Suprapubic skin (tissue), 4 donors: ENCODE data around the gene FAM20B. TPM values are rescaled to one million over a fixed set of nuclear protein-coding genes. Genes with fewer than 3 reads are reported as not detected.
"Not testable (repeated sequence)": the region's sequence is repeated elsewhere in the genome, so short reads cannot be mapped to it uniquely, and the experiment has no call there.

Source experiments
- DNase-seq, 2 donors: peaks; one replicate each; pipeline ENCODE4 v3.0.0-alpha.2; 2019; ENCODE audit warnings: low spot score in 2 of 2
- H3K27ac ChIP-seq: fragments of 200-600 bp; sonication (generic); one replicate; pipeline ENCODE4 v1.5.1; 2019
- H3K27me3 ChIP-seq: fragments of 200-600 bp; sonication (generic); one replicate; pipeline ENCODE4 v1.5.1; 2019
- H3K36me3 ChIP-seq: fragments of 200-600 bp; sonication (generic); one replicate; pipeline ENCODE4 v1.5.1; 2019
- H3K4me1 ChIP-seq: fragments of 200-600 bp; sonication (generic); one replicate; pipeline ENCODE4 v1.5.1; 2019
- H3K4me3 ChIP-seq: fragments of 200-600 bp; sonication (generic); one replicate; pipeline ENCODE4 v1.5.1; 2019; ENCODE audit warnings: mild to moderate bottlenecking
- H3K9me3 ChIP-seq: fragments of 200-600 bp; sonication (generic); one replicate; pipeline ENCODE4 v1.5.1; 2019
- EP300 ChIP-seq: sonication (generic); formaldehyde crosslinking; IDR thresholded peaks from one replicate; pipeline ENCODE4 v1.6.1; 2017; ENCODE audit warnings: antibody characterized with exemption
- POLR2A ChIP-seq, 2 donors: fragments of 450-650 bp; IDR thresholded peaks; one replicate each; pipeline ENCODE4 v1.6.1; 2017; ENCODE audit warnings: antibody characterized with exemption in 2 of 2, mild to moderate bottlenecking in 2 of 2, moderate library complexity in 2 of 2
- POLR2AphosphoS5 ChIP-seq, 3 donors: sonication (generic); formaldehyde crosslinking; IDR thresholded peaks; one replicate each; pipeline ENCODE4 v1.6.1; 2017; ENCODE audit warnings: antibody characterized with exemption in 3 of 3
- WGBS: methylation state at CpG from one replicate; pipeline ENCODE4 v1.1.5; 2018; 5-methylcytosine and 5-hydroxymethylcytosine counted together
- total RNA-seq, 4 donors: library from RNA; depleted of rRNA; stranded (reverse); fragments of >200 nt; gene quantifications; one replicate each; pipeline ENCODE4 v1.1.0, GENCODE V29; 2016
- TF ChIP-seq, protein P1 (sequence below), 2 donors: fragments of 200-600 bp in 1 of 2; fragments of 450-650 bp in 1 of 2; sonication (generic) in 1 of 2; IDR thresholded peaks; one replicate each; pipeline ENCODE4 v1.5.1; 2016 to 2019; ENCODE audit warnings: antibody characterized with exemption in 2 of 2, mild to moderate bottlenecking in 1 of 2, moderate library complexity in 1 of 2

The FAM20B gene
- total RNA-seq, 4 donors from 2014 or later, result 18.1 to 30.6 (median 21.7) TPM

DNA sequence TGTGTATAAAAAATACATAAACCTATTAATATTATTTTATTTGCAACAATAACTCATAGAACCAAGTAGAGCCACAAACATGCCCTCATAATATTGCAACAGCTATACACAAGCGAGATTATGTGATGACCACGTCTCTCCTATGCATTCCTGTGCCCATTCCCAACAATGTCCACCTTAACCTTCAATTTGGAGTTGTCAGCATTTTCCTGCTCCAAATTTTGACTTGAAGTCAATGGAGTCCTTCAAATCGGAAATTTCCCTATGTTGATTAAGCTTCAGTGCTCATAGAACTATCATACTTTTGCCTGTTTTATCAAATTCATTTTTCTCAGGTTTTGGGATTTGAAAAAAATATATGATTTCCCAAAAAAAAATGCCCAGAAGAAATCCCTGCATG lies 27.4 kb upstream of the FAM20B start:
- H3K36me3 ChIP-seq, result no peaks in the 10 kb centered on the region
- H3K4me1 ChIP-seq, result peaks cover 9% of the 10 kb centered on the region
- H3K27ac ChIP-seq, result no peak overlapping the region
- H3K4me3 ChIP-seq, result no peak overlapping the region
- no peak for DNase-seq
- no peaks in the 10 kb centered on the region for H3K27me3 ChIP-seq
- 84% methylated on average over 3 of the region's 3 CpGs for WGBS
- TF ChIP-seq EP300 (no peak), POLR2A (IDR thresholded peaks at IDR 0.05) (no peak), POLR2AphosphoS5 (IDR thresholded peaks at IDR 0.05) (no peak)
- TF ChIP-seq, protein P1, sequence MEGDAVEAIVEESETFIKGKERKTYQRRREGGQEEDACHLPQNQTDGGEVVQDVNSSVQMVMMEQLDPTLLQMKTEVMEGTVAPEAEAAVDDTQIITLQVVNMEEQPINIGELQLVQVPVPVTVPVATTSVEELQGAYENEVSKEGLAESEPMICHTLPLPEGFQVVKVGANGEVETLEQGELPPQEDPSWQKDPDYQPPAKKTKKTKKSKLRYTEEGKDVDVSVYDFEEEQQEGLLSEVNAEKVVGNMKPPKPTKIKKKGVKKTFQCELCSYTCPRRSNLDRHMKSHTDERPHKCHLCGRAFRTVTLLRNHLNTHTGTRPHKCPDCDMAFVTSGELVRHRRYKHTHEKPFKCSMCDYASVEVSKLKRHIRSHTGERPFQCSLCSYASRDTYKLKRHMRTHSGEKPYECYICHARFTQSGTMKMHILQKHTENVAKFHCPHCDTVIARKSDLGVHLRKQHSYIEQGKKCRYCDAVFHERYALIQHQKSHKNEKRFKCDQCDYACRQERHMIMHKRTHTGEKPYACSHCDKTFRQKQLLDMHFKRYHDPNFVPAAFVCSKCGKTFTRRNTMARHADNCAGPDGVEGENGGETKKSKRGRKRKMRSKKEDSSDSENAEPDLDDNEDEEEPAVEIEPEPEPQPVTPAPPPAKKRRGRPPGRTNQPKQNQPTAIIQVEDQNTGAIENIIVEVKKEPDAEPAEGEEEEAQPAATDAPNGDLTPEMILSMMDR (IDR thresholded peaks at IDR 0.05), result no peak
- H3K9me3 ChIP-seq, result peaks cover 5% of the 10 kb centered on the region

DNA sequence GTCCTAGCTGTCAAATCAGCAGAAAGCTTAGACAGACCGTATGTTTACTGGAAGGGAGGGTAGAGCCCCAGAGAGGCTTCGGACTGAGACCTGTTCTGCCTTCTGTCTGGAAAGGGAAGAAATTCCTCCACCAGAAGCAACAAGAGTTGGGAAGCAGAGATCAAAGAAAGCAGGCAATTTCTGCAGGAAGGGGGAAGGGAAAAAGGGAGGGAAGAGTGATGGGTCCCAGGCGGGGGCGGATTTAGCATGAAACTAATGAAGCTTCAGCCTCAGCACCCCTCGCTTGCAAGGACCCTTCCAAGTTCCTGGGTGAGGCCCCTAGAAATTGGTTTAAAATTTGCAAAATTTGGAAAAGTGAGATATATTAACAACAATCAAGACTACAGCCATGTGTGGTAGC lies 26.6 kb upstream of the FAM20B start:
- H3K27me3 ChIP-seq, result no peaks in the 10 kb centered on the region
- DNase-seq, result no peak
- peaks cover 9% of the 10 kb centered on the region for H3K4me1 ChIP-seq
- H3K36me3 ChIP-seq, result no peaks in the 10 kb centered on the region
- H3K9me3 ChIP-seq, result peaks cover 5% of the 10 kb centered on the region
- WGBS, result 92% methylated on average over 5 of the region's 5 CpGs
- TF ChIP-seq, protein P1 (IDR thresholded peaks at IDR 0.05), result no peak
- TF ChIP-seq POLR2A (IDR thresholded peaks at IDR 0.05) (no peak), POLR2AphosphoS5 (IDR thresholded peaks at IDR 0.05) (no peak), EP300 (no peak)
- H3K4me3 ChIP-seq, result no peak overlapping the region
- no peak overlapping the region for H3K27ac ChIP-seq

DNA sequence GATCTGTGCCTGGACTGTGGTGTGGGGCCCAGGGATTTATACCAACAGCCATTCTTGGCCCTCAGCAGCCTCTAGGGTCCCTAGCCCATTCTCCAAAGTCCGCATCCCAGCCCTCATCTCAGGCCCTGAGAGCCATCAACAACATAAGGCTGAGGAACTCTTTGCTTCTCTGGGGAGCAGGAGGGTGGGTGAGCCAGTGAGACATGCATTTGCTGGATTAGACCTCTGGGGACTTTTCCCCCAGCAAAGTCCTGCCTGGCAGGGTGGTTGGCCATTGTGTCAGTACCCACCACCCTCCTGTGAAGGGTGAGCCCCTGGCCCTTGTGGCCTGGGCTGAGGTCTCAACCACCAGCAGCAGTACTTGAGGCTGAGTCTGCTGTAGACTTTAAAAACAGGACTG lies 24.2 kb upstream of the FAM20B start:
- Histone ChIP-seq H3K27ac (no peak overlapping the region), H3K9me3 (no peaks in the 10 kb centered on the region), H3K36me3 (no peaks in the 10 kb centered on the region), H3K27me3 (no peaks in the 10 kb centered on the region), H3K4me1 (peaks cover 9% of the 10 kb centered on the region), H3K4me3 (no peak overlapping the region)
- WGBS, result 100% methylated on average over 1 of the region's 1 CpG
- TF ChIP-seq POLR2AphosphoS5 (IDR thresholded peaks at IDR 0.05) (no peak), POLR2A (IDR thresholded peaks at IDR 0.05) (no peak), EP300 (no peak)
- TF ChIP-seq, protein P1 (IDR thresholded peaks at IDR 0.05), result no peak
- DNase-seq, result no peak

DNA sequence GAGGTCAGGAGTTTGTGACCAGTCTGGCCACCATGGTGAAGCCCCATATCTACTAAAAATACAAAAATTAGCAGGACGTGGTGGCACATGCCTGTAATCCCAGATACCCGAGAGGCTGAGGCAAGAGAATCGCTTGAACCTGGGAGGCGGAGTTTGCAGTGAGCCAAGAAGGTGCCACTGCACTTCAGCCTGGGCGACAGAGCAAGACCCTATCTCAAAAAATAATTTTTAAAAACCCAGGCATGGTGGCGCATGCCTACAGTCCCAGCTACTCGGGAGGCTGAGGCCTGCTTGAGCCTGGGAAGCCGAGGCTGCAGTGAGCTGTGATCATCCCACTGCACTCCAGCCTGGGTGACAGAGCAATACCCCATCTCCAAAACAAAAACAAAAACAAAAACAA lies 23.6 kb upstream of the FAM20B start:
- not testable (repeated sequence) for H3K27ac ChIP-seq, H3K27me3 ChIP-seq, H3K4me3 ChIP-seq, H3K4me1 ChIP-seq, DNase-seq, H3K36me3 ChIP-seq, H3K9me3 ChIP-seq
- 86% methylated on average over 8 of the region's 8 CpGs for WGBS

DNA sequence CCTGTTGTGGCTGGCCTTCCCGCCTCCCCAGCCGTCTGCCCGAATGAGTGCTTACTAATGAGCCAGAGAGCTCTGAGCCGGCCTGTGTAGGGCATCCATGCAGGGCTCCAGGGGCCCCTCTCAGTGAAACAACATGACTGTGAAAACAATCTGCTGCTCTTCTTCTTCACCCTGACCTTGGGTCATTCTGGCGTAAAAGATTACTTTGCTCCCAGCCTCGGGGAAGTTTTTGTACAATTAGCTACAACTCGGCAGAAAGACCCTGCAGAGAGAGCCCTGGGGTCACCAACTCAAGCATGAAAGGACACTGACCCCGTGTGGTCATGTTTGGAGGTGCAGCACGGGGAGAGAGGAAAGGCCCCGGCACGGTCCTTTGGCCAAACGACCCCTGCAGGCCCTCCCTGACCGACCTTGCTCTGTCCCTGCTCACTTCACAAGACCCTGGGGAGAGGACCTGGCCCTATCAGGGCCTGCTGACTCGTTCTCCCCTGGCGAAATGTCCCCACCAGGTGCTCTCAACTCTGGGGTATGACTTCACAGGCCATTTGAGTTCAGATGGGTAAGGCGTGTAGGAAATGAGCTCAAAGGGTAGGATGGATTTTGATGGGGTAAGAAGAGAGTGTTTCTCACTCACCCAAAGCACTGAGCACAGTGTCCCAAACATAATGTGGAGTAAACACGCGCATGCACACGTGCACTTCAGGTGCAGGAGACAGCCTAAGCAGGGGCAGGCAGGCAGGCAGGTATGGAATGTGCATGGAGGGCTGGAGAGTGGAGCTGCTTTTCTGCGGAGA lies 22.9 kb upstream of the FAM20B start:
- Histone ChIP-seq H3K9me3 (no peaks in the 10 kb centered on the region), H3K36me3 (no peaks in the 10 kb centered on the region), H3K27me3 (no peaks in the 10 kb centered on the region), H3K27ac (no peak overlapping the region), H3K4me1 (peaks cover 9% of the 10 kb centered on the region), H3K4me3 (no peak overlapping the region)
- WGBS, result 26% methylated on average over 20 of the region's 20 CpGs
- TF ChIP-seq POLR2AphosphoS5 (IDR thresholded peaks at IDR 0.05) (no peak), POLR2A (IDR thresholded peaks at IDR 0.05) (no peak), EP300 (no peak)
- TF ChIP-seq, protein P1 (IDR thresholded peaks at IDR 0.05), result peak; percentile 88 to 91
- peak; percentile 82 to 86 for DNase-seq
